SK-N-MC (cell line): Measurements from ENCODE around the gene SENP7.
"Not testable (repeated sequence)": the region's sequence is repeated elsewhere in the genome, so short reads cannot be mapped to it uniquely, and the experiment has no call there.

Experiments used
- DNase-seq: peaks from one replicate; pipeline ENCODE4 v3.0.0-alpha.2; 2011; ENCODE audit warnings: low read depth, low spot score
- H3K27ac ChIP-seq: fragments of 200-600 bp; sonication (generic); 2 replicates; pipeline ENCODE4 v1.5.1; 2016; ENCODE audit warnings: mixed run types
- H3K36me3 ChIP-seq: fragments of 200-600 bp; sonication (generic); 2 replicates; pipeline ENCODE4 v1.6.1; 2017; ENCODE audit warnings: antibody characterized with exemption, low read length, mixed read lengths; ENCODE audit not compliant: insufficient read depth
- H3K4me3 ChIP-seq: fragments of 200-600 bp; sonication (generic); 2 replicates; pipeline ENCODE4 v1.5.1; 2016
- H3K9ac ChIP-seq: fragments of 200-600 bp; sonication (generic); 2 replicates; pipeline ENCODE4 v1.8.0; 2017; ENCODE audit warnings: mixed run types, mixed read lengths; ENCODE audit not compliant: insufficient read length
- H3K9me3 ChIP-seq: fragments of 200-600 bp; sonication (generic); 2 replicates; pipeline ENCODE4 v1.6.1; 2017; ENCODE audit warnings: low read depth, mild to moderate bottlenecking, antibody characterized with exemption, low read length, moderate library complexity, mixed read lengths
- EZH2 ChIP-seq: fragments of 200-600 bp; sonication (generic); IDR thresholded peaks from one replicate; pipeline ENCODE4 v1.6.1; 2017; ENCODE audit warnings: antibody characterized with exemption
- FOXP2 ChIP-seq: optimal IDR thresholded peaks from 2 replicates; pipeline ENCODE3; 2011; ENCODE audit warnings: mild to moderate bottlenecking, moderate library complexity; ENCODE audit not compliant: insufficient read depth; ENCODE audit errors: extremely low read length, control extremely low read depth
- POLR2AphosphoS5 ChIP-seq: IDR thresholded peaks from 2 replicates; pipeline ENCODE4 v1.6.1; 2012; ENCODE audit warnings: mild to moderate bottlenecking, low read depth, low read length, borderline replicate concordance

Gene SENP7

GRCh38 chr3:101333883-101334282 is 179.1 kb downstream of the SENP7 start:
- Histone ChIP-seq H3K9ac (no peak overlapping the region), H3K36me3 (no peaks in the 10 kb centered on the region), H3K27ac (no peak overlapping the region), H3K4me3 (no peak overlapping the region), H3K9me3 (no peaks in the 10 kb centered on the region)
- DNase-seq = no peak
- TF ChIP-seq EZH2 (no peak), POLR2AphosphoS5 (no peak), FOXP2 (no peak)

GRCh38 chr3:101329016-101329673 is 183.9 kb downstream of the SENP7 start:
- Histone ChIP-seq H3K27ac (no peak overlapping the region), H3K36me3 (peaks cover 6% of the 10 kb centered on the region), H3K9me3 (no peaks in the 10 kb centered on the region), H3K9ac (no peak overlapping the region), H3K4me3 (no peak overlapping the region)
- no peak for DNase-seq
- no peak for TF ChIP-seq POLR2AphosphoS5
- no peak for TF ChIP-seq EZH2
- no peak for TF ChIP-seq FOXP2

- Histone ChIP-seq H3K9ac (no peak overlapping the region), H3K36me3 (peaks cover 6% of the 10 kb centered on the region), H3K9me3 (no peaks in the 10 kb centered on the region), H3K4me3 (no peak overlapping the region), H3K27ac (no peak overlapping the region)
- DNase-seq = no peak
- TF ChIP-seq FOXP2 = no peak
- TF ChIP-seq EZH2 = no peak
- no peak for TF ChIP-seq POLR2AphosphoS5
These were observed 187.4 kb downstream of the SENP7 start for GRCh38 chr3:101325393-101326134.

- TF ChIP-seq EZH2 = no peak
- TF ChIP-seq FOXP2 = no peak
- no peak for TF ChIP-seq POLR2AphosphoS5
- no peak for DNase-seq
- Histone ChIP-seq H3K4me3 (no peak within 1 kb of the TSS), H3K36me3 (no peaks in the 10 kb centered on the region), H3K9me3 (no peaks in the 10 kb centered on the region), H3K9ac (no peak within 1 kb of the TSS), H3K27ac (no peak within 1 kb of the TSS)
These were observed 192.5 kb downstream of the SENP7 start, which contains the start of gene IMPG2 for GRCh38 chr3:101320475-101320874. Gene IMPG2 (minus strand): TSS chr3:101320575. CDS start chr3:101320372, 203 bp downstream.

- Histone ChIP-seq H3K27ac (no peak overlapping the region), H3K9me3 (no peaks in the 10 kb centered on the region), H3K4me3 (no peak overlapping the region), H3K9ac (no peak overlapping the region), H3K36me3 (no peaks in the 10 kb centered on the region)
- TF ChIP-seq POLR2AphosphoS5 (no peak), FOXP2 (no peak), EZH2 (no peak)
- DNase-seq = no peak
These were observed 193.5 kb downstream of the SENP7 start for GRCh38 chr3:101319531-101319930.

GRCh38 chr3:101312545-101312944 is 200.5 kb downstream of the SENP7 start:
- H3K36me3 ChIP-seq = no peaks in the 10 kb centered on the region
- DNase-seq = no peak
- H3K9ac ChIP-seq = no peak overlapping the region
- H3K4me3 ChIP-seq = no peak overlapping the region
- H3K9me3 ChIP-seq = 0 out of 2 replicates have a peak, but pooled peaks cover 4% of the 10 kb centered on the region
- TF ChIP-seq EZH2 (no peak), POLR2AphosphoS5 (no peak), FOXP2 (no peak)
- H3K27ac ChIP-seq = no peak overlapping the region

- TF ChIP-seq EZH2 = no peak
These were observed 201.3 kb downstream of the SENP7 start for GRCh38 chr3:101311676-101312075.

GRCh38 chr3:101310978-101311375 is 202.0 kb downstream of the SENP7 start:
- H3K9ac ChIP-seq = no peak overlapping the region
- H3K36me3 ChIP-seq = no peaks in the 10 kb centered on the region
- H3K27ac ChIP-seq = no peak overlapping the region
- H3K9me3 ChIP-seq = 0 out of 2 replicates have a peak, but pooled peaks cover 4% of the 10 kb centered on the region
- H3K4me3 ChIP-seq = no peak overlapping the region
- DNase-seq = no peak
- TF ChIP-seq FOXP2 = no peak
- no peak for TF ChIP-seq EZH2
- TF ChIP-seq POLR2AphosphoS5 = no peak

More at GRCh38 chr3:101311676-101312075, 201.3 kb downstream of the SENP7 start:
- H3K27ac ChIP-seq = no peak overlapping the region
- H3K9ac ChIP-seq = no peak overlapping the region
- no peak overlapping the region for H3K4me3 ChIP-seq
- no peaks in the 10 kb centered on the region for H3K36me3 ChIP-seq
- H3K9me3 ChIP-seq = 0 out of 2 replicates have a peak, but pooled peaks cover 4% of the 10 kb centered on the region
- no peak for DNase-seq

GRCh38 chr3:101308147-101308772 is 204.8 kb downstream of the SENP7 start:
- not testable (repeated sequence) for DNase-seq, H3K4me3 ChIP-seq, H3K36me3 ChIP-seq, H3K9me3 ChIP-seq, H3K27ac ChIP-seq, H3K9ac ChIP-seq
